RWPE1 (cell line): ENCODE results near the gene PPP1CC.
A peak's percentile ranks its signal among the peaks of the same experiment; 100 is the strongest.

ENCODE experiments used
- CTCF ChIA-PET: fragments of 350-600 bp; sonication (Branson Sonifier 250); formaldehyde crosslinking; extraction: SDS; loops from one replicate; lab custom pipeline; 2021; lab: Yijun Ruan, JAX
- POLR2A ChIA-PET: fragments of 400-600 bp; formaldehyde crosslinking; extraction: SDS; loops from one replicate; lab custom pipeline; 2020; ENCODE audit warnings: antibody characterized with exemption; ENCODE audit not compliant: low non-redundant PET; lab: Yijun Ruan, JAX
- DNase-seq: peaks from one replicate; pipeline ENCODE4 v3.0.0; 2012; ENCODE audit warnings: low spot score
- H3K27ac ChIP-seq: fragments of 450-650 bp; 2 replicates; pipeline ENCODE4 v1.5.1; 2017
- CTCF ChIP-seq: fragments of 450-650 bp; conservative IDR thresholded peaks from 2 replicates; pipeline ENCODE4 v1.5.1; 2017; ENCODE audit warnings: low read depth, mild to moderate bottlenecking

The PPP1CC gene

GRCh38 chr12:110742718-110743570 is at the start of gene PPP1CC:
TSS of gene PPP1CC (minus strand) at chr12:110742891. CDS start at chr12:110742707, 184 bp downstream.
- CTCF ChIA-PET, result no interaction called here
- no peak for TF ChIP-seq CTCF
- H3K27ac ChIP-seq, result peak within 1 kb of the TSS; percentile 83
- POLR2A ChIA-PET, result interaction anchor here (0.6 kb wide), 1 partner anchor 25 kb away, joined by 6 read pairs; no protein-coding TSS in a partner anchor
- peak; percentile 91 for DNase-seq

- no peak for TF ChIP-seq CTCF
- ChIA-PET CTCF (interaction anchor here (0.7 kb wide), 1 partner anchor 22 kb away, joined by 4 read pairs; no protein-coding TSS in a partner anchor), POLR2A (no interaction called here)
- DNase-seq, result no peak
- no peak overlapping the region for H3K27ac ChIP-seq
Measured at GRCh38 chr12:110791589-110791988, 48.9 kb upstream of the PPP1CC start.

- no peak for TF ChIP-seq CTCF
- ChIA-PET CTCF (no interaction called here), POLR2A (no interaction called here)
- H3K27ac ChIP-seq, result no peak overlapping the region
- DNase-seq, result no peak
Measured at GRCh38 chr12:110790301-110790700, 47.6 kb upstream of the PPP1CC start.

- no peak overlapping the region for H3K27ac ChIP-seq
- DNase-seq, result no peak
- TF ChIP-seq CTCF, result no peak
- ChIA-PET POLR2A (no interaction called here), CTCF (no interaction called here)
Measured at GRCh38 chr12:110786012-110786411, 43.3 kb upstream of the PPP1CC start.

- CTCF ChIA-PET, result interaction anchor here (0.6 kb wide), 1 partner anchor 21 kb away, joined by 3 read pairs; no protein-coding TSS in a partner anchor
- DNase-seq, result no peak
- POLR2A ChIA-PET, result interaction anchor here (0.7 kb wide), 1 partner anchor 45 kb away, joined by 3 read pairs; no protein-coding TSS in a partner anchor
- no peak for TF ChIP-seq CTCF
- H3K27ac ChIP-seq, result no peak overlapping the region
Measured at GRCh38 chr12:110785240-110785639, 42.5 kb upstream of the PPP1CC start.

GRCh38 chr12:110782922-110783321 is 40.2 kb upstream of the PPP1CC start:
- no peak overlapping the region for H3K27ac ChIP-seq
- ChIA-PET POLR2A (no interaction called here), CTCF (no interaction called here)
- DNase-seq, result no peak
- TF ChIP-seq CTCF, result no peak
